DOHH2 (cell line): ENCODE measurements around the gene C17orf107.
A peak's percentile ranks its signal among the peaks of the same experiment; 100 is the strongest.

Experiments
- H3F3A ChIP-seq: fragments of 200-600 bp; sonication (generic), shearing (Covaris generic); 2 replicates; pipeline ENCODE4 v1.6.0; 2016; ENCODE audit warnings: antibody characterized with exemption, mild to moderate bottlenecking; ENCODE audit not compliant: control insufficient read depth, insufficient read depth
- H3K27ac ChIP-seq: fragments of 200-600 bp; sonication (generic); 2 replicates; pipeline ENCODE4 v1.5.1; 2014; ENCODE audit warnings: low read depth, mild to moderate bottlenecking, low read length, moderate library complexity
- H3K27me3 ChIP-seq: fragments of 200-600 bp; sonication (generic); 2 replicates; pipeline ENCODE4 v1.6.1; 2014; ENCODE audit warnings: mild to moderate bottlenecking, low read length, mixed read lengths; ENCODE audit not compliant: control insufficient read depth
- H3K36me3 ChIP-seq: fragments of 200-600 bp; sonication (generic); 2 replicates; pipeline ENCODE4 v1.6.1; 2014; ENCODE audit warnings: mild to moderate bottlenecking, low read length, moderate library complexity, mixed read lengths; ENCODE audit not compliant: control insufficient read depth
- H3K4me1 ChIP-seq: fragments of 200-600 bp; sonication (generic); 2 replicates; pipeline ENCODE4 v1.6.1; 2014; ENCODE audit warnings: mild to moderate bottlenecking, low read length, mixed read lengths; ENCODE audit not compliant: control insufficient read depth
- H3K4me2 ChIP-seq: fragments of 200-600 bp; sonication (generic); 2 replicates; pipeline ENCODE4 v1.6.0; 2014; ENCODE audit warnings: mild to moderate bottlenecking, low read length, moderate library complexity
- H3K4me3 ChIP-seq: fragments of 200-600 bp; sonication (generic); 2 replicates; pipeline ENCODE4 v1.5.1; 2014; ENCODE audit warnings: mild to moderate bottlenecking, low read length, mixed read lengths
- H3K79me2 ChIP-seq: fragments of 200-600 bp; sonication (generic); 2 replicates; pipeline ENCODE4 v1.6.1; 2014; ENCODE audit warnings: mild to moderate bottlenecking, low read length, mixed read lengths; ENCODE audit not compliant: control insufficient read depth
- H3K9me2 ChIP-seq: fragments of 200-600 bp; sonication (generic); replicated peaks from 2 replicates; pipeline ENCODE4 v1.6.1; 2014; ENCODE audit warnings: mild to moderate bottlenecking, low read length, mixed read lengths; ENCODE audit not compliant: control insufficient read depth
- H3K9me3 ChIP-seq: fragments of 200-600 bp; sonication (generic); 2 replicates; pipeline ENCODE4 v1.6.1; 2014; ENCODE audit warnings: antibody characterized with exemption, low read length, mixed read lengths; ENCODE audit not compliant: control insufficient read depth, insufficient read depth
- H4K20me1 ChIP-seq: fragments of 200-600 bp; sonication (generic); 2 replicates; pipeline ENCODE4 v1.6.0; 2014; ENCODE audit warnings: low read depth, mild to moderate bottlenecking, antibody characterized with exemption, low read length, moderate library complexity; ENCODE audit not compliant: control insufficient read depth, insufficient read depth
- CTCF ChIP-seq: fragments of 200-600 bp; sonication (generic); IDR thresholded peaks from one replicate; pipeline ENCODE4 v1.5.1; 2014; ENCODE audit warnings: antibody characterized with exemption, mild to moderate bottlenecking, low read depth, low read length; ENCODE audit not compliant: poor library complexity, severe bottlenecking
- EZH2phosphoT487 ChIP-seq: fragments of 200-600 bp; sonication (generic); IDR thresholded peaks from 2 replicates; pipeline ENCODE4 v1.6.1; 2017; ENCODE audit warnings: borderline replicate concordance, mild to moderate bottlenecking, antibody characterized with exemption, low read length, moderate library complexity, mixed read lengths

C17orf107 gene

GRCh38 chr17:4898927-4899326 lies 409 bp upstream of the C17orf107 start:
- Histone ChIP-seq H3K4me3 (peak overlapping the region; percentile 60), H4K20me1 (no peaks in the 10 kb centered on the region; the same call in 1 of the 2 replicates), H3K4me1 (peaks cover 32% of the 10 kb centered on the region), H3K9me2 (no peaks in the 10 kb centered on the region), H3K79me2 (no peaks in the 10 kb centered on the region), H3F3A (no peaks in the 10 kb centered on the region), H3K9me3 (no peaks in the 10 kb centered on the region), H3K27me3 (peaks cover 14% of the 10 kb centered on the region), H3K36me3 (peaks cover 14% of the 10 kb centered on the region), H3K27ac (no peak overlapping the region), H3K4me2 (peak overlapping the region; percentile 62)
- TF ChIP-seq EZH2phosphoT487 = no peak
- no peak for TF ChIP-seq CTCF

- Histone ChIP-seq H3K4me3 (peak overlapping the region; percentile 60), H3K79me2 (no peaks in the 10 kb centered on the region), H3F3A (no peaks in the 10 kb centered on the region), H4K20me1 (no peaks in the 10 kb centered on the region; the same call in 1 of the 2 replicates), H3K36me3 (peaks cover under 1% of the 10 kb centered on the region; the same call in 1 of the 2 replicates), H3K27ac (no peak overlapping the region), H3K4me2 (peak overlapping the region; percentile 62), H3K4me1 (peaks cover 32% of the 10 kb centered on the region), H3K9me2 (no peaks in the 10 kb centered on the region), H3K9me3 (no peaks in the 10 kb centered on the region), H3K27me3 (peaks cover 19% of the 10 kb centered on the region)
- TF ChIP-seq EZH2phosphoT487 (no peak), CTCF (no peak)
These were observed 1.1 kb downstream of the C17orf107 start for GRCh38 chr17:4900231-4901107.

GRCh38 chr17:4901108-4901647 lies 1.8 kb downstream of the C17orf107 start:
- H3K4me3 ChIP-seq = peak overlapping the region; percentile 60
- H3F3A ChIP-seq = no peaks in the 10 kb centered on the region
- no peaks in the 10 kb centered on the region for H3K36me3 ChIP-seq
- H3K4me2 ChIP-seq = peak overlapping the region; percentile 62
- H3K27ac ChIP-seq = no peak overlapping the region
- H3K27me3 ChIP-seq = peaks cover 23% of the 10 kb centered on the region
- H3K9me2 ChIP-seq = no peaks in the 10 kb centered on the region
- no peaks in the 10 kb centered on the region for H3K79me2 ChIP-seq
- peaks cover 32% of the 10 kb centered on the region for H3K4me1 ChIP-seq
- no peaks in the 10 kb centered on the region for H3K9me3 ChIP-seq
- no peaks in the 10 kb centered on the region; the same call in 1 of the 2 replicates for H4K20me1 ChIP-seq
- no peak for TF ChIP-seq CTCF
- TF ChIP-seq EZH2phosphoT487 = no peak
